Panc1 (cell line): ENCODE results near the gene LIMK2. TPM values are rescaled to one million over a fixed set of nuclear protein-coding genes. Genes with fewer than 3 reads are reported as not detected.

ENCODE experiments used
- ATAC-seq: fragments of 200-7000 bp; cut with Tn5 transposase; 2 replicates; pipeline ENCODE4 v1.9.1; 2020; ENCODE audit warnings: mild to moderate bottlenecking, moderate library complexity
- BruUV-seq: library from RNA; stranded (reverse); fragments of 400-500 nt; replicated peaks from 2 replicates; lab custom pipeline; 2021; lab: Mats Ljungman, UMichigan
- CTCF ChIA-PET: fragments of 300-600 bp; sonication (Branson Sonifier 250); formaldehyde crosslinking; loops from one replicate; lab custom pipeline; 2022; ENCODE audit warnings: antibody characterized with exemption; lab: Charles Lee
- POLR2A ChIA-PET: fragments of 300-600 bp; sonication (Branson Sonifier 250); formaldehyde crosslinking; loops from one replicate; lab custom pipeline; 2022; ENCODE audit warnings: antibody characterized with exemption; lab: Charles Lee
- DNase-seq: peaks from one replicate; pipeline ENCODE4 v3.0.0-alpha.2; 2010; ENCODE audit warnings: low read depth, low spot score
- H3K27ac ChIP-seq: 2 replicates; pipeline ENCODE4 v1.5.1; 2011; ENCODE audit warnings: mild to moderate bottlenecking, low read length, inconsistent platforms
- H3K27me3 ChIP-seq: fragments of 200-500 bp; sonication (Bioruptor generic); 2 replicates; pipeline ENCODE4 v1.6.0; 2014; ENCODE audit warnings: low read length, inconsistent platforms; ENCODE audit not compliant: control insufficient read depth, insufficient read depth
- H3K36me3 ChIP-seq: fragments of 200-500 bp; sonication (Bioruptor generic); 2 replicates; pipeline ENCODE4 v1.5.1; 2014; ENCODE audit warnings: inconsistent platforms, mild to moderate bottlenecking, low read length, moderate library complexity; ENCODE audit not compliant: control insufficient read depth, insufficient read depth
- H3K4me1 ChIP-seq: 2 replicates; pipeline ENCODE4 v1.5.1; 2011; ENCODE audit warnings: inconsistent platforms, mild to moderate bottlenecking, low read length, moderate library complexity; ENCODE audit not compliant: control insufficient read depth, insufficient read depth
- H3K4me3 ChIP-seq, 2 experiments: 2 replicates each; pipeline ENCODE4 v1.5.1; 2011 to 2012; ENCODE audit warnings: low read depth in 2 of 2, low read length in 2 of 2, mild to moderate bottlenecking in 2 of 2, inconsistent platforms in 1 of 2, moderate library complexity in 1 of 2
- H3K9me3 ChIP-seq: fragments of 200-500 bp; sonication (Bioruptor generic); 2 replicates; pipeline ENCODE4 v1.5.1; 2014; ENCODE audit warnings: low read depth, mild to moderate bottlenecking, inconsistent platforms, low read length, moderate library complexity; ENCODE audit not compliant: control insufficient read depth, insufficient read depth
- CTCF ChIP-seq: fragments of 450-650 bp; IDR thresholded peaks from 2 replicates; pipeline ENCODE4 v1.5.1; 2017; ENCODE audit warnings: mild to moderate bottlenecking
- POLR2AphosphoS5 ChIP-seq: IDR thresholded peaks from 2 replicates; pipeline ENCODE4 v1.6.1; 2012; ENCODE audit warnings: mild to moderate bottlenecking, low read depth, low read length, moderate library complexity
- SIN3A ChIP-seq: IDR thresholded peaks from 2 replicates; pipeline ENCODE4 v1.6.1; 2012; ENCODE audit warnings: low read depth, mild to moderate bottlenecking, low read length, moderate library complexity, borderline replicate concordance; ENCODE audit not compliant: insufficient read depth
- TCF7L2 ChIP-seq: IDR thresholded peaks from 2 replicates; pipeline ENCODE4 v1.6.1; 2011; ENCODE audit warnings: mild to moderate bottlenecking, low read depth, low read length, inconsistent platforms
- in situ Hi-C: cut with HindIII; loops from 2 replicates; pipeline ENCODE4 v1.10.0; 2016; ENCODE audit warnings: low sequenced_read_pairs, low pct_unique_long_range_greater_than_20kb
- intact Hi-C: fragments of 100-400 bp; cut with micrococcal nuclease; formaldehyde crosslinking; loops from one replicate; pipeline ENCODE4 v1.10.0; 2022; ENCODE audit not compliant: unreplicated experiment
- total RNA-seq: library from RNA; stranded (reverse); gene quantifications from one replicate; pipeline ENCODE4 v1.2.1, GENCODE V29; 2021; ENCODE audit not compliant: unreplicated experiment
- TF ChIP-seq, protein P1 (sequence below), 2 experiments: IDR thresholded peaks; 2 replicates each; pipeline ENCODE4 v1.6.1; 2011 to 2012; ENCODE audit warnings: low read depth in 2 of 2, control low read depth in 1 of 2, low read length in 1 of 2, mild to moderate bottlenecking in 1 of 2, moderate library complexity in 1 of 2; ENCODE audit not compliant: insufficient read depth in 1 of 2

The LIMK2 gene
- total RNA-seq, 1 experiment from 2014 or later, result 12.6 TPM

GRCh38 chr22:31278151-31278621, 66.1 kb downstream of the LIMK2 start:
- no TSS peak for BruUV-seq
- POLR2A ChIA-PET, result no interaction called here
- Histone ChIP-seq H3K27ac (no peak overlapping the region), H3K36me3 (no peaks in the 10 kb centered on the region), H3K4me3 (no peak overlapping the region), H3K9me3 (no peaks in the 10 kb centered on the region), H3K27me3 (no peaks in the 10 kb centered on the region), H3K4me1 (no peaks in the 10 kb centered on the region)
- in situ Hi-C loops (no loop called here), intact Hi-C loops (no loop called here)
- no peak for DNase-seq
- ATAC-seq, result no peak
- TF ChIP-seq, protein P1, sequence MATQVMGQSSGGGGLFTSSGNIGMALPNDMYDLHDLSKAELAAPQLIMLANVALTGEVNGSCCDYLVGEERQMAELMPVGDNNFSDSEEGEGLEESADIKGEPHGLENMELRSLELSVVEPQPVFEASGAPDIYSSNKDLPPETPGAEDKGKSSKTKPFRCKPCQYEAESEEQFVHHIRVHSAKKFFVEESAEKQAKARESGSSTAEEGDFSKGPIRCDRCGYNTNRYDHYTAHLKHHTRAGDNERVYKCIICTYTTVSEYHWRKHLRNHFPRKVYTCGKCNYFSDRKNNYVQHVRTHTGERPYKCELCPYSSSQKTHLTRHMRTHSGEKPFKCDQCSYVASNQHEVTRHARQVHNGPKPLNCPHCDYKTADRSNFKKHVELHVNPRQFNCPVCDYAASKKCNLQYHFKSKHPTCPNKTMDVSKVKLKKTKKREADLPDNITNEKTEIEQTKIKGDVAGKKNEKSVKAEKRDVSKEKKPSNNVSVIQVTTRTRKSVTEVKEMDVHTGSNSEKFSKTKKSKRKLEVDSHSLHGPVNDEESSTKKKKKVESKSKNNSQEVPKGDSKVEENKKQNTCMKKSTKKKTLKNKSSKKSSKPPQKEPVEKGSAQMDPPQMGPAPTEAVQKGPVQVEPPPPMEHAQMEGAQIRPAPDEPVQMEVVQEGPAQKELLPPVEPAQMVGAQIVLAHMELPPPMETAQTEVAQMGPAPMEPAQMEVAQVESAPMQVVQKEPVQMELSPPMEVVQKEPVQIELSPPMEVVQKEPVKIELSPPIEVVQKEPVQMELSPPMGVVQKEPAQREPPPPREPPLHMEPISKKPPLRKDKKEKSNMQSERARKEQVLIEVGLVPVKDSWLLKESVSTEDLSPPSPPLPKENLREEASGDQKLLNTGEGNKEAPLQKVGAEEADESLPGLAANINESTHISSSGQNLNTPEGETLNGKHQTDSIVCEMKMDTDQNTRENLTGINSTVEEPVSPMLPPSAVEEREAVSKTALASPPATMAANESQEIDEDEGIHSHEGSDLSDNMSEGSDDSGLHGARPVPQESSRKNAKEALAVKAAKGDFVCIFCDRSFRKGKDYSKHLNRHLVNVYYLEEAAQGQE (IDR thresholded peaks at IDR 0.05; ENCODE audit: insufficient read depth in 1 of 2, low read depth in 2 of 2, low read length in 1 of 2), result no peak
- TF ChIP-seq POLR2AphosphoS5, result no peak
- TF ChIP-seq CTCF, result no peak
- TF ChIP-seq TCF7L2, result no peak
- no peak for TF ChIP-seq SIN3A
- CTCF ChIA-PET, result interaction anchor here (0.5 kb wide), 1 partner anchor 118 kb away, joined by 3 read pairs; the partner anchor contains the start of gene RNF185

DNA sequence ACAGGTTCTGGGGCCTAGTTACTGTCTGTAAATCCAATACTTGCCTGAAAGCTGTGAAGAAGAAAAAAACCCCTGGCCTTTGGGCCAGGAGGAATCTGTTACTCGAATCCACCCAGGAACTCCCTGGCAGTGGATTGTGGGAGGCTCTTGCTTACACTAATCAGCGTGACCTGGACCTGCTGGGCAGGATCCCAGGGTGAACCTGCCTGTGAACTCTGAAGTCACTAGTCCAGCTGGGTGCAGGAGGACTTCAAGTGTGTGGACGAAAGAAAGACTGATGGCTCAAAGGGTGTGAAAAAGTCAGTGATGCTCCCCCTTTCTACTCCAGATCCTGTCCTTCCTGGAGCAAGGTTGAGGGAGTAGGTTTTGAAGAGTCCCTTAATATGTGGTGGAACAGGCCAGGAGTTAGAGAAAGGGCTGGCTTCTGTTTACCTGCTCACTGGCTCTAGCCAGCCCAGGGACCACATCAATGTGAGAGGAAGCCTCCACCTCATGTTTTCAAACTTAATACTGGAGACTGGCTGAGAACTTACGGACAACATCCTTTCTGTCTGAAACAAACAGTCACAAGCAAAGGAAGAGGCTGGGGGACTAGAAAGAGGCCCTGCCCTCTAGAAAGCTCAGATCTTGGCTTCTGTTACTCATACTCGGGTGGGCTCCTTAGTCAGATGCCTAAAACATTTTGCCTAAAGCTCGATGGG, 66.7 kb downstream of the LIMK2 start:
- POLR2A ChIA-PET, result no interaction called here
- H3K27ac ChIP-seq, result no peak overlapping the region
- no peak overlapping the region for H3K4me3 ChIP-seq
- H3K9me3 ChIP-seq, result no peaks in the 10 kb centered on the region
- DNase-seq (no peak), ATAC-seq (no peak)
- TF ChIP-seq CTCF (no peak), SIN3A (no peak), TCF7L2 (no peak), POLR2AphosphoS5 (no peak)
- TF ChIP-seq, protein P1 (IDR thresholded peaks at IDR 0.05; ENCODE audit: insufficient read depth in 1 of 2, low read depth in 2 of 2, low read length in 1 of 2), result no peak
- H3K36me3 ChIP-seq, result no peaks in the 10 kb centered on the region
- BruUV-seq, result TSS peak; percentile 26
- no peaks in the 10 kb centered on the region for H3K4me1 ChIP-seq
- in situ Hi-C loops (no loop called here), intact Hi-C loops (no loop called here)
- no peaks in the 10 kb centered on the region for H3K27me3 ChIP-seq
- CTCF ChIA-PET, result no interaction called here
